GM19238 (cell line): ENCODE data around the gene TBC1D5.
"Not testable (repeated sequence)": the region's sequence is repeated elsewhere in the genome, so short reads cannot be mapped to it uniquely, and the experiment has no call there.

Source experiments
- DNase-seq: peaks from one replicate; pipeline ENCODE4 v3.0.0; 2011; ENCODE audit warnings: low spot score; ENCODE audit not compliant: insufficient read length

Gene TBC1D5

DNA sequence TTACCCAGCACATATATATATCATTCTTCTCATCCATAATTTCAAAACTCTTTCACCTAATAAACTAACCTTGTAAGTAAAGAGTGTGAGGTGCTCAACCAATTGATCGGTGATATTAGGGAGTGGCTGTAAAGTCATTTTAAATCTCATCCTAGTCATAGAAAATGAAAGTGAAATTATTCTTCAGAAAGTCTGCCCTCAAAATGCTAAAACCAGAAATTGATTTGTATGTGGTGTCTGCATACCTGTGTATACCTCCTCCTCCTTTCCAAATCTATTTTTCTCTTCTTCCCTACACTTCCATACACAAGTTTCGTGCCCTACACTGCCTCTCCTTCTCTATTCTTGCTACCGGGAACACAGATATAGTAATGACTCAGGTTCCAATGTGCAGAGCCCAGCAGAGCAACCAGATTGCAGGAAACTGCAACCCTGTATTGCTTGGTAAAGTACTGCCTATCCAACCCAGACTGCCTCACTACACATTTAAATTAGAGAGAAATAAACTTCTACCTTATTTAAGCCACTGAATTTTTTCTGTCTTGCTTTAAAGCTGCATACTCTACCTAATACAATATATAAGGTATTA is 7.4 kb upstream of the TBC1D5 start:
- DNase-seq = no peak

GRCh38 chr3:17749281-17749680 is 6.8 kb upstream of the TBC1D5 start:
- no peak for DNase-seq

- no peak for DNase-seq
Observed at GRCh38 chr3:17747890-17748247, 5.4 kb upstream of the TBC1D5 start.

GRCh38 chr3:17747174-17747889 is 4.9 kb upstream of the TBC1D5 start:
- DNase-seq = no peak

DNA sequence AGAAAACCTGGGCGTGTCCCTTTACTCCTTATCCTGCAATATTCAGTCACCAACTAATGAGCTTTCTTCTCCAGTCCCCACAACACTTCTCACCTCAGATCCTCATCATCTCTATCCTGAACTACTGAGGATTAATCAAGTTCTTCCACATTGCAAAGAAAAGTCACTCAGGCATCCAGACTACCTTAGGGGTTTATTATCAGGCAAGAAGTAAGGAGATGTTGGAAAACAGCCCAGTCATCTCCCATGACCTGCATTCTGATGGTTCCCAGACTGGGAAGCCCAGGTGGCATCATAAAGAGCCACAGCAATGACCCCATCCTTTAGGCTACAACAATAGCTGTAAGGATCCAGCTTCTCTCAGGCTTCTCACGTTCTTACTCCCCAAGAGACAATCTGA is 3.5 kb upstream of the TBC1D5 start:
- DNase-seq = no peak

DNA sequence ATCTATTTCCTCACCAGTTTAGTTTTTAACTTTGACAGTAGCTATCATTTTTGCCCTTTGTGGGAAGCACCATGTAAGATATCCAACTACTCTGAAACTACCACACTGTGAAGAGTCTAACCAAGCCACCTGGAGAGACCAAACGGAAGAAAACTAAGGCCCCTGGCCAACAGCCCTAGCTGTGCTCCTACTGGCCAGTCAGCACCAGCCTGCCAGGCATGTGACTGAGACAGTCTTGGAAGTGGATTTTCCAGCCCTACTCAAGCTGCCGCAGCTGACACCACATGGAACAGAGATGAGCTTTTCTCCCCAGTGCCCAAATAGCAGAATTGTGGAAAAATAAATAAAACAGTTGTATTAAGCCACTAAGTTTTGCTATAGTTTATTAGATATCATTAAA is 2.9 kb upstream of the TBC1D5 start:
- DNase-seq = no peak

DNA sequence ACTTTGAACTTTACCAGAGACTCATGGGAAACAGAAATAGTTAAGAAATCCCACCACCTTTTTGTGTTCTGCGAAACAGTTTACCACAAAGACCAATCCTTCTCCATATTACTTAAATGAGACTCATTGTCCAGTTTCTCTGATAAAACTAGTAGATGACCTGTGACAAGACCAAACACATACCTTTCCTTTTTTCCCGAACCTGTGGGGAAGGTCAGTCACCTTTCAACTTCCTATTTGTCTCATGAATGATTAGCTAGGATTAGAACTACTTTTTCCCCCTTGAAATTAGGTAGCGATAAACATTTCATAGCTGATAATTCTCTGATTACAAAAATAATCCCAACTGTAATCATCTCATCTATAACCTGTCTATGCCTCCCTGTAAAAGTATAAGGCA is 2.3 kb upstream of the TBC1D5 start:
- no peak for DNase-seq

DNA sequence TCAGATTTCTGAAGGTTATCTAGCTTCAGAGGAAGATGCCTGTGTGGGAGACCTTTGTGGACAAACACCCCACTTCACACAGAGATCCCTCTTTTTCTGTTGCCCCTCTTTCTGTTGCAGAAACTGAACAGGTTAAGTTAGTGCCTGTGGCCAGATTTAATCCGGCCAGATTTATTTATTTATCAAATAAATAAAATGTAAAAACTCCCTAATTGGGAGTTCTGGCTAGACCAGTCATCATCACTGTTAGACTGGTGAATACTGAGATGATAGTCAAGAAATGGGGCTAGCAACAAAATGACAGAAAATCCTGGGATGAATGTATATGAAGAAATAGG is 1.2 kb upstream of the TBC1D5 start:
- no peak for DNase-seq

DNA sequence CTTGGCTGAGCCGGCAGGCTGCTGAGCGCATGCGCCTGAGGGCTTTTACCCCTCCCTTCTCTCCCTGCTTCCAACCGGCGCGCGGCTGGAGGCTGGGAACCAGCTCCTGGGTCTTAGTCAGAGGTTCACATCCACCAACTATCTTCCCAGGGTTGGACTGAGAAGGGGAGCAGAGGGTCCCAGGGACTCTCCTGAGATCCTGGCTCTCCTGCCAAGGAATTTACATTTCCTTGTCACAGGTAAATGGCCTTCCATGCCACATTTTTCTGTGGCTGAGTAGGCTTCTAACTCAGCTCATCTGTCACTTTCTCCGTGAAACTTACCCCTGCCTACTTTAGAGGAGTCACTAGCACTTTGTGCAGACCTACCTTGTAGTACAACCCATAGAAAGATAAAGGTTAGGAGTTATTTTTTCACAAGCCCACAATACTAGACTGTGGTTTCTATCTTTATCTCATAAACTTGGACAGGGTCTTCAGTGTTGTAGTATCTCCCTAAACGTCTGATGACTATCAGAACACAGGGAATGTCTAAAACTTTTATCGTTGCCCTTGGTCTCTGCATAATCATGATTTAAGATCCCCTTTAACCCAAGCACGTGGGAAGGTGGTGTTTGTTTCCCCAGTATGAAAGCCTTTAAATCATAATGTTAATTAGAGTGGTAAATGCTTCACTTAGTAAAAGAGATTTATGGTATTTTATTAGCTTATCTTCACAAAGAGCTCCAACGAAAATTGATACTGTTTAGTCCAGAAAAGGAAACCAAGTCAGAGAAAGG is 638 bp upstream of the TBC1D5 start:
- no peak for DNase-seq

DNA sequence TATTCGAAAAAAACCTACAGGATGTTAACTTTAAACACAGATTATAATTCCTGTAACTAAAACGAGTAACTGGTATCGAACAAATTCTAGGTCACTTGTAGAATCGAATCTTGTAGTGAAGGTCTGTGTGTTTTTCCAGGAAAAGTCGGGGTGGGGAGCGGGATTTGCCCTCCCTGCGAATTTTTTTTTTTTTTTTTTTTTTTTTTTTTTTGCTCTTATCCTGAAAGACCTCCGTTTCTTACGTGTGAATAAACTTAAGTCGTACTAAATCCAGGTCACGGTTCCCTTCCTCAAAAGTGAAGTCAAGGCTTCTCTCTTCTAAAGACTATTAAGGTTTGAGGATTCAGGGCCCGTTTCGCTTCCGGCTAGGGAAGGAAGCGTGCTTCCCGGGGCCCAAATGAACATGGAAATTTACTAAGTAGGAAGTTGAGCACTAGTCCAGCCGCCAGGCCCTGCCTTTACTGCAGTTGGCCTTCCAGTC is 770 bp downstream of the TBC1D5 start:
- DNase-seq = no peak

DNA sequence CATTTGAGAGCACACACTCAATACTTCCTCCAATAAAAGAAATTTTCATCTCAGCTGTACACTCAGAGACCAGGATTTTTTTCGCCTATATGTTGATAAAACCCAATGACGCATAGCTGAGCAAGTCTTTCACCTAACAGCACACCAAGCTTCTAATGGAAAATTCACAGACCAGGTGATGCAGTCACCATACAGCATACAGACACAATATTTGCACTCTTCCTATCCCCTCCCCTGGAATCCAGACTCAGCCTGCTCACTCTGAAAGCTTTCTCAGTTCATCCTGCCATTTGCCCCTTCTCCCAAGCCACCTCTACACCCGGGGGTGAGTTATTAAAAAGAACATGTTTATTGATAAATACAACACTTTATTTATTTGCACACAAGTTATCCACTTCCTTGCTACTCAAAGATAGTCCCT is 1.7 kb downstream of the TBC1D5 start:
- no peak for DNase-seq

DNA sequence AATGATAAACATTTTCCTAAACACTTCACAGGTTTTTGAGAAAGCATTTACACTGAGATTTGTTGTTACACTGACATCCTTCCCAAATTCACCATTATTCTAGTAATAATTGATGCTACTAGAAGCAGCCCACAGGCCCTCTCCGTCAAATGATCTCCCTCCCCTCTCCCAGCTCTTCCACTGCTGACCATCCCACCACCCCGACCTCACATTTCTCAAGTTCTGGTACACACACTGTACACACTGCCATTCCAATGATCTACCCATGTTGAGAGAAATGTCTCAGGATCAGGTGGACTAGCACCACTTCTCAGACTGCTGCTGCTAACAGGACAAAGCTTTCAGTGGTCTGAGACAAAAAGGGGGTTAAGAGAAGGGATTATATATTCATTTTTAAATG is 3.5 kb downstream of the TBC1D5 start:
- no peak for DNase-seq

DNA sequence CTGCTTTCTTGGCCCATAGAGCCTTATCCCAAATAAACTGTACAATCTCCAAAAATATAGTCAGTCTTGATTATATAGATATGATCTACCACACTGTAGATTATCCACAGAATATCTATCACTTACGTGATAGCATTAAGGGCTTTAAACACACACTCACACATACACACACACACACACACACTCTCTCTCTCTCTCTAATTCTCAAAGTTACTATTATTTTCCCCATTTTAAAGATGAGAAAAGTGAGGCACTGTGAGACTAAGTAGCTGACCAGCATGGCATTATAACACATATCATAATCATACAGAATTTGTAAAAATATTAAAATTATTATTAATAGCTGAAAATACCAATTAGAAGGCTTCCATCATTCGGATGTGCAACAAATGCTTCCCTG is 4.2 kb downstream of the TBC1D5 start:
- DNase-seq = no peak

GRCh38 chr3:17737591-17737990 is 4.8 kb downstream of the TBC1D5 start:
- no peak for DNase-seq

GRCh38 chr3:17735362-17735761 is 7.1 kb downstream of the TBC1D5 start:
- DNase-seq = not testable (repeated sequence)

GRCh38 chr3:17733768-17734167 is 8.7 kb downstream of the TBC1D5 start:
- DNase-seq = no peak

GRCh38 chr3:17733215-17733614 is 9.2 kb downstream of the TBC1D5 start:
- DNase-seq = no peak

GRCh38 chr3:17730318-17730967 is 12.0 kb downstream of the TBC1D5 start:
- no peak for DNase-seq

DNA sequence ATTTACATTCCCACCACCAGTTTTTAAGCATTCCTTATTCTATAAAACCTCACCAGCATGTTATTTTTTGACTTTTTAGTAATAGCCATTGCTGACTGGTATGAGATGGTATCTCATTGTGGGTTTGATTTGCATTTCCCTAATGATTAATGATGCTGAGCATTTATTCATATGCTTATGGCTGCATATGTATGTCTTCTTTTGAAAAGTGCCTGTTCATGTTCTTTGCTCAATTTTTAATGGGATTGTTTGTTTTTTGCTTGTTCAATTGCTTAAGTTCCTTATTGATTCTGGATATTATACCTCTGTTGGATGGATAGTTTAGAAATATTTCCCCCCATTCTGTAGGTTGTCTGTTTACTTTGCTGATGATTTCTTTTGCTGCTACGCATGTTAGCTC is 16.1 kb downstream of the TBC1D5 start:
- DNase-seq = no peak

GRCh38 chr3:17725844-17726243 is 16.6 kb downstream of the TBC1D5 start:
- not testable (repeated sequence) for DNase-seq

- no peak for DNase-seq
Observed at GRCh38 chr3:17724948-17725347, 17.5 kb downstream of the TBC1D5 start.

- DNase-seq = no peak
Observed at GRCh38 chr3:17724122-17724521, 18.3 kb downstream of the TBC1D5 start.
